Transverse colon (tissue), 4 donors: ENCODE results near the gene ALDH8A1. TPM values are rescaled to one million over a fixed set of nuclear protein-coding genes. Genes with fewer than 3 reads are reported as not detected.
"Not testable (repeated sequence)": the region's sequence is repeated elsewhere in the genome, so short reads cannot be mapped to it uniquely, and the experiment has no call there.

Source experiments
- DNase-seq: peaks from one replicate; pipeline ENCODE4 v3.0.0-alpha.2; 2019
- H3K27ac ChIP-seq, 4 donors: fragments of 200-600 bp; sonication (generic); 2 replicates each; pipeline ENCODE4 v1.5.1; 2016 to 2018; ENCODE audit warnings: inconsistent platforms in 4 of 4
- H3K27me3 ChIP-seq: fragments of 200-600 bp; sonication (generic); 2 replicates; pipeline ENCODE4 v1.5.1; 2017; ENCODE audit warnings: inconsistent platforms
- H3K36me3 ChIP-seq, 4 donors: fragments of 200-600 bp; sonication (generic); 2 replicates each; pipeline ENCODE4 v1.5.1; 2017 to 2019; ENCODE audit warnings: inconsistent platforms in 4 of 4
- H3K4me1 ChIP-seq, 4 donors: fragments of 200-600 bp; sonication (generic); 2 replicates each; pipeline ENCODE4 v1.5.1; 2017 to 2020; ENCODE audit warnings: inconsistent platforms in 4 of 4
- H3K4me3 ChIP-seq, 4 donors: fragments of 200-600 bp; sonication (generic); 1 replicate in 1 of 4; 2 replicates in 3 of 4; pipeline versions ENCODE4 v1.5.1 to v1.6.1; 2017 to 2019; ENCODE audit warnings: inconsistent platforms in 4 of 4
- H3K9me3 ChIP-seq, 2 donors: fragments of 200-600 bp; sonication (generic); 2 replicates each; pipeline ENCODE4 v1.5.1; 2017 to 2019; ENCODE audit warnings: inconsistent platforms in 2 of 2
- CTCF ChIP-seq, 5 experiments: fragments of 200-600 bp in 3 of 5; fragments of 450-650 bp in 2 of 5; sonication (generic) in 3 of 5; IDR thresholded peaks; 1 replicate in 2 of 5; 2 replicates in 3 of 5; pipeline ENCODE4 v1.5.1; 2016 to 2017; ENCODE audit warnings: antibody characterized with exemption in 5 of 5, inconsistent platforms in 3 of 5, mild to moderate bottlenecking in 2 of 5, moderate library complexity in 1 of 5
- EP300 ChIP-seq: sonication (generic); formaldehyde crosslinking; IDR thresholded peaks from one replicate; pipeline ENCODE4 v1.6.1; 2017; ENCODE audit warnings: antibody characterized with exemption, low read depth
- POLR2A ChIP-seq: fragments of 450-650 bp; IDR thresholded peaks from one replicate; pipeline ENCODE4 v1.6.1; 2016; ENCODE audit warnings: antibody characterized with exemption, mild to moderate bottlenecking, moderate library complexity
- POLR2AphosphoS5 ChIP-seq, 3 donors: sonication (generic); formaldehyde crosslinking; IDR thresholded peaks; one replicate each; pipeline ENCODE4 v1.6.1; 2016; ENCODE audit warnings: antibody characterized with exemption in 3 of 3
- WGBS, 2 donors: methylation state at CpG; one replicate each; pipeline ENCODE4 v1.1.5; 2018; ENCODE audit warnings: low coverage in 1 of 2; 5-methylcytosine and 5-hydroxymethylcytosine counted together
- in situ Hi-C, 4 donors: fragments of 200-750 bp; cut with MboI; loops; one replicate each; pipeline versions ENCODE4 v1.15.0 to v1.15.1; 2017; ENCODE audit warnings: low sequenced_read_pairs in 3 of 4, low pct_ligation_motif_present in 1 of 4, low pct_unique_long_range_greater_than_20kb in 1 of 4
- intact Hi-C: fragments of 100-400 bp; cut with DNase I; formaldehyde crosslinking; loops from one replicate; pipeline ENCODE4 v1.15.1; 2023; ENCODE audit warnings: low total_unique reads
- total RNA-seq, 4 donors: library from RNA; depleted of rRNA; stranded (reverse); fragments of >200 nt; gene quantifications; one replicate each; pipeline ENCODE4 v1.1.0, GENCODE V29; 2016

Gene ALDH8A1
- total RNA-seq, 4 donors from 2014 or later, result 1.1 to 2.9 (median 2.5) TPM; not detected in 1

DNA sequence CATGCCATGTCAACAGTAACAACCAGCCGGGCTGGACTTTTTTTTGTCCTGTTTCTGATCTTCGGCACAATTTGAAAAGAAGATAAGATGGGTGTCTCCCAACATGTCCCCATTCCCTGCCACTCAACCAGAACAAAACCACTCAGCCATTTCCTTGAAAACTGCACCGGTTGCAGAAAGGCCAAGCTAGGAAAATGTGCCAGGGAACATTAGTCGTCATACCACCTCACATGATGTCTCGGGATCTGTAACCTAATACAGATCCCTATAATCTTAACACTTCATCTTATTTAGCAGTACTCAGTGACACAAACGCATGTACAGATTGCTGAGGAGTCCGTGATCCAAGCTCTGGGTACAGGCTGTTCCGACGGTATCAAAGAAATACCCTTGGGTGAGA lies 46.5 kb downstream of the ALDH8A1 start:
- WGBS, 2 donors, result 79 to 94% methylated on average over 7 to 9 of the region's 9 CpGs
- no peak for DNase-seq
- H3K27me3 ChIP-seq, result no peaks in the 10 kb centered on the region
- intact Hi-C loops (no loop called here), in situ Hi-C loops (no loop called here)
- TF ChIP-seq POLR2AphosphoS5 (IDR thresholded peaks at IDR 0.05) (no peak), CTCF (IDR thresholded peaks at IDR 0.05) (no peak), EP300 (no peak), POLR2A (no peak)
- H3K9me3 ChIP-seq, result no peaks in the 10 kb centered on the region
- no peak overlapping the region for H3K27ac ChIP-seq
- no peaks in the 10 kb centered on the region for H3K4me1 ChIP-seq
- H3K4me3 ChIP-seq, result no peak overlapping the region
- H3K36me3 ChIP-seq, result no peaks in the 10 kb centered on the region

DNA sequence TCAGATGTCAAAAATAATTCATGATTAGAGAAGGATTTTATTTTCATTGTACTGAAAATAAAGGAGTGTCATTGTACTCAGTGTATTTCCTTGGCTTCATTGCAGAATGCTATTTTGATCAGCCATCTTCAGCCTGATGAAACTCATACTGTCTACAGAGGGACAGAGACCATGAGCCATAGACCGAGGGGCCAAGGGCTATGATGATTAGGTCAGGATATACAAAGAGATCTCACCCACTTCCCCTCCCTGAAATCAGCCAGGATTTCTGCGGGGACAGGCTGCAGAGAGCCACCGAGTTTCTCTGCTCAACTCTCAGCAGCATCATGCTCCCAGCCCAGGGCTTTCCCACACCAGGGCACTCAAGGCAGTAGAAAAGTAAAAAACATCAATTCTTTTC lies 47.0 kb downstream of the ALDH8A1 start:
- WGBS, 2 donors, result 77 to 82% methylated on average over 2 to 3 of the region's 3 CpGs
- no peak for DNase-seq
- H3K4me3 ChIP-seq, result no peak overlapping the region
- H3K27me3 ChIP-seq, result no peaks in the 10 kb centered on the region
- no peaks in the 10 kb centered on the region for H3K36me3 ChIP-seq
- intact Hi-C loops (no loop called here), in situ Hi-C loops (no loop called here)
- TF ChIP-seq POLR2AphosphoS5 (IDR thresholded peaks at IDR 0.05) (no peak), POLR2A (no peak), CTCF (IDR thresholded peaks at IDR 0.05) (no peak), EP300 (no peak)
- H3K9me3 ChIP-seq, result no peaks in the 10 kb centered on the region
- no peak overlapping the region for H3K27ac ChIP-seq
- no peaks in the 10 kb centered on the region for H3K4me1 ChIP-seq

- intact Hi-C loops, result no loop called here
- WGBS, 2 donors, result 77 to 86% methylated on average over 4 to 9 of the region's 9 CpGs
- H3K4me1 ChIP-seq, result no peaks in the 10 kb centered on the region
- in situ Hi-C loops, result no loop called here
- H3K9me3 ChIP-seq, result no peaks in the 10 kb centered on the region
- no peaks in the 10 kb centered on the region for H3K36me3 ChIP-seq
- H3K27ac ChIP-seq, result no peak overlapping the region
- no peaks in the 10 kb centered on the region for H3K27me3 ChIP-seq
- TF ChIP-seq POLR2AphosphoS5 (IDR thresholded peaks at IDR 0.05), result no peak
- TF ChIP-seq POLR2A, result no peak
- no peak for TF ChIP-seq CTCF (IDR thresholded peaks at IDR 0.05)
- no peak for TF ChIP-seq EP300
- no peak overlapping the region for H3K4me3 ChIP-seq
- no peak for DNase-seq
Measured at GRCh38 chr6:134902074-134902861, 47.6 kb downstream of the ALDH8A1 start.

DNA sequence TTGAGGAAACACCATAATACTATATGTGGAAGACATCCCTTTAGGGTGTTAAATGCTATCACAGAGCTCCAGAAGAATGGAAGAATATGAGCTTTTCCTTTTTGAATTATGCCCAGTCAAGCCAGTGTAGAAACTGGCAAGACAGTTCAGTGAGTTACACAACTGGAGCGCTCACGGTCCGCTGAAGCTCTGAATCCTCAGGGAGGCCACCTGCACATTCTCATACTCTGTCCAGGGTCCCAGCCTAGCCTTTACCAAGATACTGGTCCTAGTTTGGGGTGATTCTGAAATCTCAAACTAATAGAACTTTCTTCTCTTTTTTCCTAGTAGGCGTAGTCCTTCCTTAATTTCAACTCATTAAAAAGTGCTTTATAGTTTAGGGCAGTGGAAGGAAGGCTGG lies 51.3 kb downstream of the ALDH8A1 start:
- intact Hi-C loops, result no loop called here
- in situ Hi-C loops, result loop anchor here in 1 of 4 donors (25.0 kb wide), 1 partner anchor 736 kb away; no protein-coding TSS in a partner anchor
- H3K4me3 ChIP-seq, result no peak overlapping the region
- TF ChIP-seq POLR2A, result no peak
- no peak for DNase-seq
- no peak overlapping the region for H3K27ac ChIP-seq
- no peaks in the 10 kb centered on the region for H3K36me3 ChIP-seq
- H3K4me1 ChIP-seq, result no peaks in the 10 kb centered on the region
- 92 to 97% methylated on average over 4 of the region's 4 CpGs for WGBS, 2 donors
- H3K27me3 ChIP-seq, result no peaks in the 10 kb centered on the region
- no peaks in the 10 kb centered on the region for H3K9me3 ChIP-seq

DNA sequence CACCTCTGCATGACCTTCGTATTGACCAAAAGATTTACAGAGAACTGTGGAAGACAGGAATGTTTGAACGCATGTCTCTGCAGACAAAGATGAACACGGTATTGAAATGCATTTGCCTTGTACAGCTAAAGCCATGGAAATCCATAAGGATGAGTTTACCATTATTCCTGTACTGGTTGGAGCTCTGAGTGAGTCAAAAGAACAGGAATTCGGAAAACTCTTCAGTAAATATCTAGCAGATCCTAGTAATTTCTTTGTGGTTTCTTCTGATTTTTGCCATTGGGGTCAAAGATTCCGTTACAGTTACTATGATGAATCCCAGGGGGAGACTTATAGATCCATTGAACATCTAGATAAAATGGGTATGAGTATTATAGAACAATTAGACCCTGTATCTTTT lies 51.7 kb downstream of the ALDH8A1 start:
- H3K9me3 ChIP-seq, H3K27me3 ChIP-seq, H3K27ac ChIP-seq, H3K4me1 ChIP-seq, DNase-seq, intact Hi-C loops, H3K36me3 ChIP-seq, H3K4me3 ChIP-seq: not testable (repeated sequence)
- in situ Hi-C loops, result loop anchor here in 1 of 4 donors (25.0 kb wide), 1 partner anchor 736 kb away; no protein-coding TSS in a partner anchor
- 92 to 94% methylated on average over 5 of the region's 5 CpGs for WGBS, 2 donors
